ENCODE measurements around the gene RNF115. TPM values are rescaled to one million over a fixed set of nuclear protein-coding genes. Genes with fewer than 3 reads are reported as not detected.

RNF115 gene
- total RNA-seq, 1 experiment from 2014 or later, result 15.2 TPM

DNA sequence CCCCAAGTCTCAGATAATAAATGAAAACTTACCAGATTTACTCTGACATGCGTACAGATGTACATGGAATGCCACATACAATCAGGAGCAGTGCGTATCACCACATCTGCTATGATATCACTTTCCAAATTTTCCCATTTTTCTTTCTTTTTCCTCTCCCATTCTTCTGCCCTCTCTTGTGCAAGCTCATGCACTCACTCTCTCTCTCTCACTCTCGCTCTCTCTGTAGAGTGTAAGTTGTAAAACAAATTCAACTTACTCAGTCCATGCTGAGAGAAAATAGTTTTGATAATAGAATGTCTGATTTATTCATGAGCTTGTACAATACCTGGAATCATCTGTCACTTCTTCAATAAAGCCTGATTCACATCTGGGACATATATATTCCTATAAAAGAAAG lies 35.3 kb downstream of the RNF115 start:
- no peak overlapping the region for H2AFZ ChIP-seq (ENCODE audit: low read length)
- H4K20me1 ChIP-seq (ENCODE audit: low read length), result no peaks in the 10 kb centered on the region
- ATAC-seq (no peak), DNase-seq (no peak)
- H3K27ac ChIP-seq (ENCODE audit: low read length), result no peak overlapping the region
- peaks cover 3% of the 10 kb centered on the region for H3K36me3 ChIP-seq (ENCODE audit: low read depth, low read length)
- H3F3A ChIP-seq (ENCODE audit: low read length, unreplicated experiment), result no peaks in the 10 kb centered on the region
- no peaks in the 10 kb centered on the region for H3K27me3 ChIP-seq (ENCODE audit: low read length)
- H3K9me2 ChIP-seq (replicated peaks; ENCODE audit: low read length), result no peaks in the 10 kb centered on the region
- CTCF ChIA-PET, result no interaction called here
- H3K79me2 ChIP-seq (ENCODE audit: low read length), result peaks cover 3% of the 10 kb centered on the region; the same call in 1 of the 2 replicates
- peaks cover 18% of the 10 kb centered on the region for H3K4me1 ChIP-seq (ENCODE audit: insufficient read depth, low read length)
- H3K9ac ChIP-seq (ENCODE audit: low read length), result no peak overlapping the region
- no TSS peak for BruUV-seq (replicated peaks)
- TF ChIP-seq, protein P1, sequence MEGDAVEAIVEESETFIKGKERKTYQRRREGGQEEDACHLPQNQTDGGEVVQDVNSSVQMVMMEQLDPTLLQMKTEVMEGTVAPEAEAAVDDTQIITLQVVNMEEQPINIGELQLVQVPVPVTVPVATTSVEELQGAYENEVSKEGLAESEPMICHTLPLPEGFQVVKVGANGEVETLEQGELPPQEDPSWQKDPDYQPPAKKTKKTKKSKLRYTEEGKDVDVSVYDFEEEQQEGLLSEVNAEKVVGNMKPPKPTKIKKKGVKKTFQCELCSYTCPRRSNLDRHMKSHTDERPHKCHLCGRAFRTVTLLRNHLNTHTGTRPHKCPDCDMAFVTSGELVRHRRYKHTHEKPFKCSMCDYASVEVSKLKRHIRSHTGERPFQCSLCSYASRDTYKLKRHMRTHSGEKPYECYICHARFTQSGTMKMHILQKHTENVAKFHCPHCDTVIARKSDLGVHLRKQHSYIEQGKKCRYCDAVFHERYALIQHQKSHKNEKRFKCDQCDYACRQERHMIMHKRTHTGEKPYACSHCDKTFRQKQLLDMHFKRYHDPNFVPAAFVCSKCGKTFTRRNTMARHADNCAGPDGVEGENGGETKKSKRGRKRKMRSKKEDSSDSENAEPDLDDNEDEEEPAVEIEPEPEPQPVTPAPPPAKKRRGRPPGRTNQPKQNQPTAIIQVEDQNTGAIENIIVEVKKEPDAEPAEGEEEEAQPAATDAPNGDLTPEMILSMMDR (conservative IDR thresholded peaks at IDR 0.05; ENCODE audit: low read depth, low read length), result no peak
- TF ChIP-seq EZH2 (IDR thresholded peaks at IDR 0.05; ENCODE audit: low read length, unreplicated experiment) (no peak), EZH2phosphoT487 (IDR thresholded peaks at IDR 0.05; ENCODE audit: borderline replicate concordance, low read length) (no peak)
- no peak overlapping the region for H3K4me2 ChIP-seq (ENCODE audit: low read length)
- POLR2A ChIA-PET (ENCODE audit: unreplicated experiment), result no interaction called here
- no peaks in the 10 kb centered on the region for H3K9me3 ChIP-seq (ENCODE audit: low read length)
- H3K4me3 ChIP-seq (ENCODE audit: low read length), result no peak overlapping the region
- intact Hi-C loops (cut with micrococcal nuclease), result no loop called here

DNA sequence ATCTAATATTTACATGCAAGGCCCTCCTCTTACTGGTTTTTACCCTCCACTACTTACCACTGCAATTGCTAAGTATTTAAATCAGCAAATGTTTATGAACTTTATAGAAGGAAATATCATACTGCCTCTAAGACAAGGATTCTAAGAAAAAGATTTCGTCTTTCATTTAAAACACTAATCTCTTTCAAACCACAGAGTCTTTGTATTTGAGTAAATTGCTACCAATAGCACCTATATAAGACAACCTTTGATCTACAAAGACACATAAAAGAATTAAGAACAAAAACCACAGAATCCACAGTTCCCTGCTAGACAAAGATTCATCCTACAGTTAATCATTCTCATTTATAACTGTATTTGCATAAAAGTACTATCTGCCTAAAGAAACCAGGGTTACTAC lies 37.6 kb downstream of the RNF115 start:
- Histone ChIP-seq H3K9me3 (ENCODE audit: low read length) (no peaks in the 10 kb centered on the region), H3K4me3 (ENCODE audit: low read length) (no peak overlapping the region), H3K9me2 (replicated peaks; ENCODE audit: low read length) (no peaks in the 10 kb centered on the region), H3K4me1 (ENCODE audit: insufficient read depth, low read length) (peaks cover 40% of the 10 kb centered on the region), H3K27ac (ENCODE audit: low read length) (no peak overlapping the region), H2AFZ (ENCODE audit: low read length) (no peak overlapping the region), H3K27me3 (ENCODE audit: low read length) (no peaks in the 10 kb centered on the region), H3K79me2 (ENCODE audit: low read length) (peaks cover 11% of the 10 kb centered on the region), H3K36me3 (ENCODE audit: low read depth, low read length) (peaks cover 3% of the 10 kb centered on the region), H4K20me1 (ENCODE audit: low read length) (no peaks in the 10 kb centered on the region), H3K9ac (ENCODE audit: low read length) (no peak overlapping the region), H3F3A (ENCODE audit: low read length, unreplicated experiment) (peaks cover 3% of the 10 kb centered on the region), H3K4me2 (ENCODE audit: low read length) (no peak overlapping the region)
- DNase-seq (no peak), ATAC-seq (no peak)
- ChIA-PET POLR2A (ENCODE audit: unreplicated experiment) (no interaction called here), CTCF (no interaction called here)
- BruUV-seq (replicated peaks), result no TSS peak
- TF ChIP-seq, protein P1 (conservative IDR thresholded peaks at IDR 0.05; ENCODE audit: low read depth, low read length), result no peak
- no peak for TF ChIP-seq EZH2 (IDR thresholded peaks at IDR 0.05; ENCODE audit: low read length, unreplicated experiment)
- TF ChIP-seq EZH2phosphoT487 (IDR thresholded peaks at IDR 0.05; ENCODE audit: borderline replicate concordance, low read length), result no peak
- intact Hi-C loops (cut with micrococcal nuclease), result no loop called here

DNA sequence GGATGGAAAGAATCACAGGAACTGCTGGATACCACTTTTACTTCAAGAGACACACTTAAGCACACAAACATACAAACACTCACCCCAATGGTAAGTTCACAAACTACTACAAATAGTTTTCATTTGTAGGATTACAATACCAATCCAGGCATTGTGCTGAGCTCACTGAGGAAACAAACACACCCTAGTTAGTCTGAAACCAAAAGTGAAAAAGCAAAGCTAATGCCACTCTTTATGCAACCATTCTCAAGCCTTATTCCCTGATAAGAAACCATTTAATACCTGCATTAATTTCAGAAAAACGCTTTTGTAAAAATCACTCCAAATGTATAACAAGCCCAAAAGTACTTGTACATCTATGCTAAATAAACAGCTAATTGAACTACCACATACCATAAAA lies 38.3 kb downstream of the RNF115 start:
- Histone ChIP-seq H3F3A (ENCODE audit: low read length, unreplicated experiment) (peaks cover 3% of the 10 kb centered on the region), H3K9ac (ENCODE audit: low read length) (no peak overlapping the region), H3K27me3 (ENCODE audit: low read length) (no peaks in the 10 kb centered on the region), H3K79me2 (ENCODE audit: low read length) (peaks cover 15% of the 10 kb centered on the region), H3K9me2 (replicated peaks; ENCODE audit: low read length) (no peaks in the 10 kb centered on the region), H3K9me3 (ENCODE audit: low read length) (no peaks in the 10 kb centered on the region), H4K20me1 (ENCODE audit: low read length) (no peaks in the 10 kb centered on the region), H3K27ac (ENCODE audit: low read length) (no peak overlapping the region), H3K4me2 (ENCODE audit: low read length) (0 out of 2 replicates have a peak overlapping the region, but pooled peaks have one; percentile 2), H3K4me3 (ENCODE audit: low read length) (no peak overlapping the region), H2AFZ (ENCODE audit: low read length) (no peak overlapping the region), H3K36me3 (ENCODE audit: low read depth, low read length) (peaks cover 3% of the 10 kb centered on the region), H3K4me1 (ENCODE audit: insufficient read depth, low read length) (peaks cover 40% of the 10 kb centered on the region)
- ATAC-seq (peak; percentile 8; the same call in 1 of the 2 replicates), DNase-seq (peak; percentile 18)
- no TSS peak for BruUV-seq (replicated peaks)
- intact Hi-C loops (cut with micrococcal nuclease), result no loop called here
- TF ChIP-seq, protein P1 (conservative IDR thresholded peaks at IDR 0.05; ENCODE audit: low read depth, low read length), result no peak
- ChIA-PET POLR2A (ENCODE audit: unreplicated experiment) (interaction anchor here (0.6 kb wide), 1 partner anchor 17 kb away, joined by 4 read pairs; no protein-coding TSS in a partner anchor), CTCF (interaction anchor here (0.5 to 0.7 kb wide), 2 partner anchors 55 to 58 kb away, joined by 3 read pairs; no protein-coding TSS in a partner anchor)

Measured in PC-3 (cell line).